Suprapubic skin (tissue), 3 donors: ENCODE data around the gene ARPC2.

Experiments
- EP300 ChIP-seq: sonication (generic); formaldehyde crosslinking; IDR thresholded peaks from one replicate; pipeline ENCODE4 v1.6.1; 2017; ENCODE audit warnings: antibody characterized with exemption
- TF ChIP-seq, protein P1 (sequence below), 2 donors: fragments of 200-600 bp in 1 of 2; fragments of 450-650 bp in 1 of 2; sonication (generic) in 1 of 2; IDR thresholded peaks; one replicate each; pipeline ENCODE4 v1.5.1; 2016 to 2019; ENCODE audit warnings: antibody characterized with exemption in 2 of 2, mild to moderate bottlenecking in 1 of 2, moderate library complexity in 1 of 2

DNA sequence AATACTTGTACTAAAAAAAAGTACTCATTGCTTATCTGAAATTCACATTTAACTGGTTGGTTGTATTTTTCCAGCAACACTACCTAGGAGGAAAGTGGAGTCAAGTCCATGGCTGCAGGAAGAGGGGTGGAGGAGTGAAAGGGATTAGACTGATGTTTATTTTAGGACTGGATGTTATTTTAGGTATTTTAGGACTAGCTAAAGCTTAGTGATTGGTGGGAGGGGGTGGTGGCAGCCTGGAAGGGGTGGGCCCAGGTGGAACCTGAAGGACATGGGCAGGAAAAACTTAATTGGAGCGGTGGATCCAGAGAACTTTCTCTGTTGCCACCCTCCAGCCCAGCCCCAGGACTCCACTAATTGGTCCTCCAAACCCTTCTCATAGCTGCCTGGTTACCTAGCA lies 79.2 kb downstream of the ARPC2 start:
- TF ChIP-seq, protein P1, sequence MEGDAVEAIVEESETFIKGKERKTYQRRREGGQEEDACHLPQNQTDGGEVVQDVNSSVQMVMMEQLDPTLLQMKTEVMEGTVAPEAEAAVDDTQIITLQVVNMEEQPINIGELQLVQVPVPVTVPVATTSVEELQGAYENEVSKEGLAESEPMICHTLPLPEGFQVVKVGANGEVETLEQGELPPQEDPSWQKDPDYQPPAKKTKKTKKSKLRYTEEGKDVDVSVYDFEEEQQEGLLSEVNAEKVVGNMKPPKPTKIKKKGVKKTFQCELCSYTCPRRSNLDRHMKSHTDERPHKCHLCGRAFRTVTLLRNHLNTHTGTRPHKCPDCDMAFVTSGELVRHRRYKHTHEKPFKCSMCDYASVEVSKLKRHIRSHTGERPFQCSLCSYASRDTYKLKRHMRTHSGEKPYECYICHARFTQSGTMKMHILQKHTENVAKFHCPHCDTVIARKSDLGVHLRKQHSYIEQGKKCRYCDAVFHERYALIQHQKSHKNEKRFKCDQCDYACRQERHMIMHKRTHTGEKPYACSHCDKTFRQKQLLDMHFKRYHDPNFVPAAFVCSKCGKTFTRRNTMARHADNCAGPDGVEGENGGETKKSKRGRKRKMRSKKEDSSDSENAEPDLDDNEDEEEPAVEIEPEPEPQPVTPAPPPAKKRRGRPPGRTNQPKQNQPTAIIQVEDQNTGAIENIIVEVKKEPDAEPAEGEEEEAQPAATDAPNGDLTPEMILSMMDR (IDR thresholded peaks at IDR 0.05), result no peak
- no peak for TF ChIP-seq EP300
